WTC11 (cell line): ENCODE measurements around the gene PIGV.

ENCODE experiments used
- ATF6 ChIP-seq: sonication (generic); formaldehyde crosslinking; IDR thresholded peaks from 2 replicates; pipeline ENCODE4 v1.8.1; 2023; ENCODE audit warnings: mild to moderate bottlenecking, missing genetic modification reagents
- CREB1 ChIP-seq: sonication (generic); formaldehyde crosslinking; IDR thresholded peaks from 2 replicates; pipeline ENCODE4 v1.8.0; 2023; ENCODE audit warnings: mild to moderate bottlenecking, missing genetic modification reagents
- CTCF ChIP-seq: fragments of 200-600 bp; IDR thresholded peaks from 2 replicates; pipeline ENCODE4 v1.8.0; 2022; ENCODE audit warnings: antibody characterized with exemption
- E2F4 ChIP-seq: sonication (generic); formaldehyde crosslinking; IDR thresholded peaks from 2 replicates; pipeline ENCODE4 v1.8.1; 2022; ENCODE audit warnings: low read depth, mild to moderate bottlenecking, moderate library complexity, missing genetic modification reagents, borderline replicate concordance
- JUN ChIP-seq: sonication (generic); formaldehyde crosslinking; IDR thresholded peaks from 2 replicates; pipeline ENCODE4 v1.8.0; 2023; ENCODE audit warnings: mild to moderate bottlenecking, missing genetic modification reagents
- MAX ChIP-seq: sonication (generic); formaldehyde crosslinking; IDR thresholded peaks from 2 replicates; pipeline ENCODE4 v1.8.0; 2022; ENCODE audit warnings: mild to moderate bottlenecking, missing genetic modification reagents
- NR3C1 ChIP-seq: sonication (generic); formaldehyde crosslinking; conservative IDR thresholded peaks from 2 replicates; pipeline ENCODE4 v1.8.1; 2023; ENCODE audit warnings: low read depth, mild to moderate bottlenecking, missing genetic modification reagents
- PREB ChIP-seq: sonication (generic); formaldehyde crosslinking; IDR thresholded peaks from 2 replicates; pipeline ENCODE4 v1.8.1; 2022; ENCODE audit warnings: mild to moderate bottlenecking, missing genetic modification reagents, moderate library complexity, borderline replicate concordance
- SOX15 ChIP-seq: fragments of 250-450 bp; sonication (Bioruptor Pico); IDR thresholded peaks from 2 replicates; pipeline ENCODE4 v1.9.0; 2021; ENCODE audit warnings: mild to moderate bottlenecking
- SP1 ChIP-seq: sonication (generic); formaldehyde crosslinking; conservative IDR thresholded peaks from 2 replicates; pipeline ENCODE4 v1.8.1; 2022; ENCODE audit warnings: missing genetic modification reagents
- TEAD4 ChIP-seq: sonication (generic); formaldehyde crosslinking; IDR thresholded peaks from 2 replicates; pipeline ENCODE4 v1.8.0; 2022; ENCODE audit warnings: mild to moderate bottlenecking, missing genetic modification reagents
- ZNF263 ChIP-seq: sonication (generic); formaldehyde crosslinking; IDR thresholded peaks from 2 replicates; pipeline ENCODE4 v1.8.1; 2022; ENCODE audit warnings: low read depth, mild to moderate bottlenecking, moderate library complexity, missing genetic modification reagents
- ZNF425 ChIP-seq: fragments of 250-450 bp; sonication (Bioruptor Pico); conservative IDR thresholded peaks from 2 replicates; pipeline ENCODE4 v1.9.0; 2021; ENCODE audit warnings: mild to moderate bottlenecking

- TF ChIP-seq NR3C1 (CRISPR knock-in tag) = no peak
- no peak for TF ChIP-seq CTCF
- no peak for TF ChIP-seq SOX15 (CRISPR knock-in tag)
- no peak for TF ChIP-seq SP1
- no peak for TF ChIP-seq TEAD4
- no peak for TF ChIP-seq ZNF263 (CRISPR knock-in tag)
- TF ChIP-seq MAX (CRISPR knock-in tag) = no peak
- TF ChIP-seq E2F4 (CRISPR knock-in tag) = no peak
- no peak for TF ChIP-seq ATF6 (CRISPR knock-in tag)
- TF ChIP-seq PREB (CRISPR knock-in tag) = no peak
- no peak for TF ChIP-seq CREB1 (CRISPR knock-in tag)
- TF ChIP-seq ZNF425 (CRISPR knock-in tag) = no peak
- TF ChIP-seq JUN (CRISPR knock-in tag) = no peak
Observed at GRCh38 chr1:26791148-26791547, 3.4 kb downstream of the PIGV start.
